IMR-90 (cell line): ENCODE results near the gene CENPX. TPM values are rescaled to one million over a fixed set of nuclear protein-coding genes. Genes with fewer than 3 reads are reported as not detected.

Experiments
- ATAC-seq: fragments of 200-7000 bp; cut with Tn5 transposase; 2 replicates; pipeline ENCODE4 v1.9.1; 2020; ENCODE audit warnings: low read depth, mild to moderate bottlenecking, moderate library complexity
- BruUV-seq: library from RNA; stranded (reverse); fragments of 400-500 nt; replicated peaks from 2 replicates; lab custom pipeline; 2021; lab: Mats Ljungman, UMichigan
- CTCF ChIA-PET: fragments of 300-600 bp; formaldehyde crosslinking; extraction: SDS; loops from one replicate; lab custom pipeline; 2021; ENCODE audit warnings: antibody characterized with exemption; lab: Yijun Ruan, JAX
- POLR2A ChIA-PET: fragments of 300-600 bp; sonication (Branson Sonifier 250); formaldehyde crosslinking; loops from one replicate; lab custom pipeline; 2022; ENCODE audit warnings: antibody characterized with exemption; ENCODE audit not compliant: unreplicated experiment; lab: Charles Lee
- DNase-seq: peaks from one replicate; pipeline ENCODE4 v3.0.0; 2013
- H2AFZ ChIP-seq: replicated peaks from 2 replicates; pipeline ENCODE3; 2013; ENCODE audit warnings: low read length, mild to moderate bottlenecking; ENCODE audit not compliant: poor library complexity
- H2AK5ac ChIP-seq: 2 replicates; pipeline ENCODE4 v1.6.1; 2013; ENCODE audit warnings: low read depth, low read length, inconsistent platforms
- H2AK9ac ChIP-seq: replicated peaks from 2 replicates; pipeline ENCODE3; 2013; ENCODE audit warnings: mild to moderate bottlenecking, low read depth, low read length, moderate library complexity; ENCODE audit not compliant: poor library complexity
- H2BK120ac ChIP-seq: 2 replicates; pipeline ENCODE4 v1.6.1; 2013; ENCODE audit warnings: low read depth, low read length, inconsistent platforms
- H2BK15ac ChIP-seq: 3 replicates; pipeline ENCODE4 v1.6.1; 2013; ENCODE audit warnings: low read depth, low read length, inconsistent platforms
- H2BK20ac ChIP-seq: 2 replicates; pipeline ENCODE4 v1.6.1; 2013; ENCODE audit warnings: low read depth, mild to moderate bottlenecking, inconsistent platforms, low read length, moderate library complexity
- H2BK5ac ChIP-seq: 2 replicates; pipeline ENCODE4 v1.6.1; 2013; ENCODE audit warnings: mild to moderate bottlenecking, low read depth, low read length, inconsistent platforms; ENCODE audit not compliant: poor library complexity, severe bottlenecking
- H3K14ac ChIP-seq: replicated peaks from 2 replicates; pipeline ENCODE4 v1.6.1; 2013; ENCODE audit warnings: low read depth, low read length, inconsistent platforms
- H3K18ac ChIP-seq: 2 replicates; pipeline ENCODE4 v1.6.1; 2013; ENCODE audit warnings: low read depth, low read length, control low read depth
- H3K23ac ChIP-seq: 2 replicates; pipeline ENCODE4 v1.6.1; 2013; ENCODE audit warnings: low read depth, low read length, inconsistent platforms
- H3K27ac ChIP-seq: 2 replicates; pipeline ENCODE4 v1.5.1; 2013; ENCODE audit warnings: mild to moderate bottlenecking, control low read depth, low read length; ENCODE audit not compliant: insufficient read depth
- H3K27me3 ChIP-seq: 2 replicates; pipeline ENCODE4 v1.6.1; 2013; ENCODE audit warnings: low read length; ENCODE audit not compliant: control insufficient read depth, insufficient read depth
- H3K36me3 ChIP-seq: 2 replicates; pipeline ENCODE4 v1.6.1; 2013; ENCODE audit warnings: low read length, mixed read lengths; ENCODE audit not compliant: control insufficient read depth, insufficient read depth
- H3K4ac ChIP-seq: 2 replicates; pipeline ENCODE4 v1.6.1; 2013; ENCODE audit warnings: low read depth, low read length, inconsistent platforms
- H3K4me1 ChIP-seq: 2 replicates; pipeline ENCODE4 v1.6.1; 2013; ENCODE audit warnings: low read length, mixed read lengths; ENCODE audit not compliant: control insufficient read depth, insufficient read depth
- H3K4me2 ChIP-seq: 2 replicates; pipeline ENCODE4 v1.6.1; 2013; ENCODE audit warnings: low read depth, mild to moderate bottlenecking, control low read depth, low read length, moderate library complexity
- H3K4me3 ChIP-seq: 2 replicates; pipeline ENCODE4 v1.5.1; 2013; ENCODE audit warnings: low read depth, mild to moderate bottlenecking, control low read depth, low read length, moderate library complexity; ENCODE audit not compliant: insufficient read depth
- H3K56ac ChIP-seq: 2 replicates; pipeline ENCODE4 v1.6.1; 2013; ENCODE audit warnings: low read length, inconsistent platforms; ENCODE audit not compliant: insufficient read depth; ENCODE audit errors: extremely low read depth
- H3K79me1 ChIP-seq, 2 experiments: 2 replicates each; pipeline ENCODE4 v1.6.1; 2013; ENCODE audit warnings: low read length in 2 of 2, inconsistent platforms in 1 of 2, low read depth in 1 of 2
- H3K9ac ChIP-seq: 2 replicates; pipeline ENCODE4 v1.6.1; 2013; ENCODE audit warnings: low read depth, low read length, control low read depth
- H3K9me1 ChIP-seq: 2 replicates; pipeline ENCODE4 v1.6.1; 2013; ENCODE audit warnings: low read length, inconsistent platforms; ENCODE audit not compliant: insufficient read depth
- H3K9me3 ChIP-seq: 2 replicates; pipeline ENCODE4 v1.6.1; 2013; ENCODE audit warnings: low read length; ENCODE audit not compliant: control insufficient read depth, insufficient read depth
- H4K20me1 ChIP-seq: 2 replicates; pipeline ENCODE4 v1.6.1; 2013; ENCODE audit warnings: low read length, inconsistent platforms; ENCODE audit not compliant: insufficient read depth
- H4K5ac ChIP-seq: 2 replicates; pipeline ENCODE4 v1.6.1; 2013; ENCODE audit warnings: mild to moderate bottlenecking, low read depth, low read length, control low read depth
- H4K8ac ChIP-seq, 2 experiments: 2 replicates each; pipeline ENCODE4 v1.6.1; 2013; ENCODE audit warnings: low read depth in 2 of 2, low read length in 2 of 2, control low read depth in 1 of 2, inconsistent platforms in 1 of 2
- H4K91ac ChIP-seq: 2 replicates; pipeline ENCODE4 v1.6.1; 2013; ENCODE audit warnings: low read depth, low read length, inconsistent platforms; ENCODE audit not compliant: insufficient read depth
- MAFK ChIP-seq: IDR thresholded peaks from 2 replicates; pipeline ENCODE4 v1.6.1; 2012; ENCODE audit warnings: low read depth, low read length, improper control_type of control experiment
- MAZ ChIP-seq: IDR thresholded peaks from 2 replicates; pipeline ENCODE4 v1.6.1; 2012; ENCODE audit warnings: low read depth, mild to moderate bottlenecking, low read length, improper control_type of control experiment, moderate library complexity, borderline replicate concordance
- MXI1 ChIP-seq: IDR thresholded peaks from 2 replicates; pipeline ENCODE4 v1.6.1; 2012; ENCODE audit warnings: low read depth, mild to moderate bottlenecking, low read length, moderate library complexity, borderline replicate concordance
- RFX5 ChIP-seq: IDR thresholded peaks from 2 replicates; pipeline ENCODE4 v1.8.0; 2012; ENCODE audit warnings: low read depth, mild to moderate bottlenecking, low read length, moderate library complexity
- SMC3 ChIP-seq: fragments of 150-350 bp; IDR thresholded peaks from 2 replicates; pipeline ENCODE4 v1.6.1; 2016; ENCODE audit warnings: low read depth, mild to moderate bottlenecking, antibody characterized with exemption, low read length, moderate library complexity
- WGBS, 2 experiments: methylation state at CpG; one replicate each; pipeline versions ENCODE4 v1.1.5 to v1.1.7; 2013; ENCODE audit warnings: missing lambda C conversion rate in 2 of 2; ENCODE audit not compliant: insufficient read length in 1 of 2; ENCODE audit errors: extremely low coverage in 2 of 2; 5-methylcytosine and 5-hydroxymethylcytosine counted together
- dilution Hi-C: fragments of 300-500 bp; cut with HindIII; formaldehyde crosslinking; loops from one replicate; pipeline ENCODE4 v1.14.3; 2018; ENCODE audit warnings: low sequenced_read_pairs; ENCODE audit not compliant: unreplicated experiment
- in situ Hi-C: fragments of 300-500 bp; cut with MboI; formaldehyde crosslinking; loops from 3 replicates; pipeline ENCODE4 v1.14.3; 2019; ENCODE audit warnings: low sequenced_read_pairs, inconsistent platforms, mixed read lengths
- intact Hi-C: fragments of 100-400 bp; cut with micrococcal nuclease; formaldehyde crosslinking; loops from 2 replicates; pipeline ENCODE4 v1.10.0; 2022
- polyA plus RNA-seq, 3 experiments: library from polyadenylated mRNA; depleted of rRNA; stranded (reverse); fragments of >200 nt; gene quantifications; 2 replicates each; pipeline ENCODE4 v1.2.3, GENCODE V29; 2012; ENCODE audit warnings: low replicate concordance in 1 of 3
- total RNA-seq: library from RNA; depleted of rRNA; stranded (reverse); fragments of >200 nt; gene quantifications from 2 replicates; pipeline ENCODE4 v1.2.3, GENCODE V29; 2012
- TF ChIP-seq, protein P1 (sequence below): fragments of 150-350 bp; IDR thresholded peaks from 2 replicates; pipeline ENCODE4 v1.6.1; 2016; ENCODE audit warnings: low read depth, mild to moderate bottlenecking, low read length, moderate library complexity, borderline replicate concordance

CENPX gene
- total and polyA plus RNA-seq, 2 of the 4 experiments (the other 2 are of a cell fraction) = 44.8 to 86.8 TPM

DNA sequence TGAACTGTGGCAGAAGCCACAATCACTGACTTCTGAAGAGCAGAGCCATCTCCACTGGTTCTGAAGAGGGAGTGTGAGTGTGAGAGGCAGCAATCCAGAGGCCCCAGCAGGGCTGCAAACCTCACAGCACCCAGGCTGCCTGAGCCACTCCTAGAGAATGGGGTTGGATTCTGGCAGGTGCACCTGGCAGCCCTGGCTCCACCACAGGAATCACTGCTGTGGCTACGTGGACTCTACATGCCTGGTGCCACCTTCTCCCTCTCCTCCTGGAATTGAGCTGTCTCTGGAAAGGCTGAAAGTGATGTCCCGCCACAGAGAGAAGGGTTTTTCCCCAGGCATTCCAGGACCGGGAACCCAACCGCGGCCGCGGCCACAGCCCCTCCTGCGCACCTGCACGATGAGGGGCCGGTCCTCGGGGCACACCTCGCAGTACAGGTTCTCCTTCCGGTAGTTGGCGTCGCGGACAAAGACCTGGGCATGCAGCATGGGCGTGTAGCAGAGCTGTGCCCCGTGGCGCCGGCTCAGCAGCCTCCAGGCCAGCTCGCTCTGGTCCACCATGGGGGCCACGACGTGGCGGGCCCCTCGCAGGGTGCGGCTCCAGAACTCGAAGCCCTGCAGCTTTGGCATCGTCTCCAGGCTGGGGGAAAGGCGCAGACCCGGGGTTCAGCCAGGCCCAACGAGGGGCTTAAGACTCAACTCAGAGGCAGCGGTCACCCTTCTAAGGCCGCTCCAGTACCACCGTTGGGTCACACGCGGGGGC lies 41.9 kb upstream of the CENPX start:
- Histone ChIP-seq H2AK9ac (peak overlapping the region; percentile 98), H2AFZ (peak overlapping the region; percentile 100), H2BK20ac (no peak overlapping the region), H3K4me2 (peak overlapping the region; percentile 88), H4K8ac (peak overlapping the region; percentile 34 to 67), H2BK5ac (no peak overlapping the region), H3K27me3 (no peaks in the 10 kb centered on the region), H3K14ac (no peak overlapping the region; the same call in 1 of the 2 replicates), H3K23ac (no peak overlapping the region; the same call in 1 of the 2 replicates), H3K9me3 (no peaks in the 10 kb centered on the region), H3K4me1 (peaks cover 10% of the 10 kb centered on the region), H2BK120ac (no peak overlapping the region), H2BK15ac (no peak overlapping the region), H4K91ac (no peak overlapping the region), H3K18ac (no peak overlapping the region), H4K5ac (peak overlapping the region; percentile 25; the same call in 1 of the 2 replicates), H3K79me1 (peaks cover 5 to 36% of the 10 kb centered on the region in 2 experiments; a peak in 3 of 4 replicates), H3K4ac (peak overlapping the region; percentile 29), H3K27ac (peak overlapping the region; percentile 51), H3K4me3 (peak overlapping the region; percentile 57), H3K9me1 (no peaks in the 10 kb centered on the region; the same call in 1 of the 2 replicates), H4K20me1 (peaks cover 3% of the 10 kb centered on the region; the same call in 1 of the 2 replicates), H3K36me3 (peaks cover 38% of the 10 kb centered on the region), H3K56ac (no peak overlapping the region), H3K9ac (peak overlapping the region; percentile 76), H2AK5ac (peak overlapping the region; percentile 43)
- BruUV-seq = no TSS peak
- DNase-seq (no peak), ATAC-seq (no peak)
- intact Hi-C loops = no loop called here
- TF ChIP-seq SMC3 (no peak), MAFK (no peak), MAZ (no peak), MXI1 (no peak), RFX5 (no peak)
- TF ChIP-seq, protein P1, sequence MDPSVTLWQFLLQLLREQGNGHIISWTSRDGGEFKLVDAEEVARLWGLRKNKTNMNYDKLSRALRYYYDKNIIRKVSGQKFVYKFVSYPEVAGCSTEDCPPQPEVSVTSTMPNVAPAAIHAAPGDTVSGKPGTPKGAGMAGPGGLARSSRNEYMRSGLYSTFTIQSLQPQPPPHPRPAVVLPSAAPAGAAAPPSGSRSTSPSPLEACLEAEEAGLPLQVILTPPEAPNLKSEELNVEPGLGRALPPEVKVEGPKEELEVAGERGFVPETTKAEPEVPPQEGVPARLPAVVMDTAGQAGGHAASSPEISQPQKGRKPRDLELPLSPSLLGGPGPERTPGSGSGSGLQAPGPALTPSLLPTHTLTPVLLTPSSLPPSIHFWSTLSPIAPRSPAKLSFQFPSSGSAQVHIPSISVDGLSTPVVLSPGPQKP = no peak
- POLR2A ChIA-PET = no interaction called here
- 44% methylated on average over 30 of the region's 36 CpGs; no CpG with 5 or more reads in 1 of the 2 experiments for WGBS, 2 experiments
- dilution Hi-C loops = no loop called here
- CTCF ChIA-PET = no interaction called here
- in situ Hi-C loops = no loop called here
